Panc1 (cell line): Measurements from ENCODE around the gene NDRG4. TPM values are rescaled to one million over a fixed set of nuclear protein-coding genes. Genes with fewer than 3 reads are reported as not detected.

Source experiments
- ATAC-seq: fragments of 200-7000 bp; cut with Tn5 transposase; 2 replicates; pipeline ENCODE4 v1.9.1; 2020; ENCODE audit warnings: mild to moderate bottlenecking, moderate library complexity
- BruUV-seq: library from RNA; stranded (reverse); fragments of 400-500 nt; replicated peaks from 2 replicates; lab custom pipeline; 2021; lab: Mats Ljungman, UMichigan
- CTCF ChIA-PET: fragments of 300-600 bp; sonication (Branson Sonifier 250); formaldehyde crosslinking; loops from one replicate; lab custom pipeline; 2022; ENCODE audit warnings: antibody characterized with exemption; lab: Charles Lee
- POLR2A ChIA-PET: fragments of 300-600 bp; sonication (Branson Sonifier 250); formaldehyde crosslinking; loops from one replicate; lab custom pipeline; 2022; ENCODE audit warnings: antibody characterized with exemption; lab: Charles Lee
- DNase-seq: peaks from one replicate; pipeline ENCODE4 v3.0.0-alpha.2; 2010; ENCODE audit warnings: low read depth, low spot score
- H3K27ac ChIP-seq: 2 replicates; pipeline ENCODE4 v1.5.1; 2011; ENCODE audit warnings: mild to moderate bottlenecking, low read length, inconsistent platforms
- H3K27me3 ChIP-seq: fragments of 200-500 bp; sonication (Bioruptor generic); 2 replicates; pipeline ENCODE4 v1.6.0; 2014; ENCODE audit warnings: low read length, inconsistent platforms; ENCODE audit not compliant: control insufficient read depth, insufficient read depth
- H3K36me3 ChIP-seq: fragments of 200-500 bp; sonication (Bioruptor generic); 2 replicates; pipeline ENCODE4 v1.5.1; 2014; ENCODE audit warnings: inconsistent platforms, mild to moderate bottlenecking, low read length, moderate library complexity; ENCODE audit not compliant: control insufficient read depth, insufficient read depth
- H3K4me1 ChIP-seq: 2 replicates; pipeline ENCODE4 v1.5.1; 2011; ENCODE audit warnings: inconsistent platforms, mild to moderate bottlenecking, low read length, moderate library complexity; ENCODE audit not compliant: control insufficient read depth, insufficient read depth
- H3K4me3 ChIP-seq, 2 experiments: 2 replicates each; pipeline ENCODE4 v1.5.1; 2011 to 2012; ENCODE audit warnings: low read depth in 2 of 2, low read length in 2 of 2, mild to moderate bottlenecking in 2 of 2, inconsistent platforms in 1 of 2, moderate library complexity in 1 of 2
- H3K9me3 ChIP-seq: fragments of 200-500 bp; sonication (Bioruptor generic); 2 replicates; pipeline ENCODE4 v1.5.1; 2014; ENCODE audit warnings: low read depth, mild to moderate bottlenecking, inconsistent platforms, low read length, moderate library complexity; ENCODE audit not compliant: control insufficient read depth, insufficient read depth
- POLR2AphosphoS5 ChIP-seq: IDR thresholded peaks from 2 replicates; pipeline ENCODE4 v1.6.1; 2012; ENCODE audit warnings: mild to moderate bottlenecking, low read depth, low read length, moderate library complexity
- REST ChIP-seq, 2 experiments: IDR thresholded peaks; 2 replicates each; pipeline ENCODE4 v1.6.1; 2011 to 2012; ENCODE audit warnings: low read depth in 2 of 2, control low read depth in 1 of 2, low read length in 1 of 2, mild to moderate bottlenecking in 1 of 2, moderate library complexity in 1 of 2; ENCODE audit not compliant: insufficient read depth in 1 of 2
- SIN3A ChIP-seq: IDR thresholded peaks from 2 replicates; pipeline ENCODE4 v1.6.1; 2012; ENCODE audit warnings: low read depth, mild to moderate bottlenecking, low read length, moderate library complexity, borderline replicate concordance; ENCODE audit not compliant: insufficient read depth
- TCF7L2 ChIP-seq: IDR thresholded peaks from 2 replicates; pipeline ENCODE4 v1.6.1; 2011; ENCODE audit warnings: mild to moderate bottlenecking, low read depth, low read length, inconsistent platforms
- in situ Hi-C: cut with HindIII; loops from 2 replicates; pipeline ENCODE4 v1.10.0; 2016; ENCODE audit warnings: low sequenced_read_pairs, low pct_unique_long_range_greater_than_20kb
- intact Hi-C: fragments of 100-400 bp; cut with micrococcal nuclease; formaldehyde crosslinking; loops from one replicate; pipeline ENCODE4 v1.10.0; 2022; ENCODE audit not compliant: unreplicated experiment
- total RNA-seq: library from RNA; stranded (reverse); gene quantifications from one replicate; pipeline ENCODE4 v1.2.1, GENCODE V29; 2021; ENCODE audit not compliant: unreplicated experiment
- TF ChIP-seq, protein P1 (sequence below): fragments of 450-650 bp; IDR thresholded peaks from 2 replicates; pipeline ENCODE4 v1.5.1; 2017; ENCODE audit warnings: mild to moderate bottlenecking

The NDRG4 gene
- total RNA-seq, 1 experiment from 2014 or later, result 5.1 TPM

GRCh38 chr16:58541711-58542110, 41.8 kb downstream of the NDRG4 start:
- peaks cover 54% of the 10 kb centered on the region for H3K36me3 ChIP-seq
- BruUV-seq, result no TSS peak
- in situ Hi-C loops, result no loop called here
- TF ChIP-seq POLR2AphosphoS5, result no peak
- no peak for TF ChIP-seq TCF7L2
- TF ChIP-seq REST (IDR thresholded peaks at IDR 0.05; ENCODE audit: insufficient read depth in 1 of 2, low read depth in 2 of 2, low read length in 1 of 2), result no peak
- TF ChIP-seq SIN3A, result no peak
- TF ChIP-seq, protein P1, sequence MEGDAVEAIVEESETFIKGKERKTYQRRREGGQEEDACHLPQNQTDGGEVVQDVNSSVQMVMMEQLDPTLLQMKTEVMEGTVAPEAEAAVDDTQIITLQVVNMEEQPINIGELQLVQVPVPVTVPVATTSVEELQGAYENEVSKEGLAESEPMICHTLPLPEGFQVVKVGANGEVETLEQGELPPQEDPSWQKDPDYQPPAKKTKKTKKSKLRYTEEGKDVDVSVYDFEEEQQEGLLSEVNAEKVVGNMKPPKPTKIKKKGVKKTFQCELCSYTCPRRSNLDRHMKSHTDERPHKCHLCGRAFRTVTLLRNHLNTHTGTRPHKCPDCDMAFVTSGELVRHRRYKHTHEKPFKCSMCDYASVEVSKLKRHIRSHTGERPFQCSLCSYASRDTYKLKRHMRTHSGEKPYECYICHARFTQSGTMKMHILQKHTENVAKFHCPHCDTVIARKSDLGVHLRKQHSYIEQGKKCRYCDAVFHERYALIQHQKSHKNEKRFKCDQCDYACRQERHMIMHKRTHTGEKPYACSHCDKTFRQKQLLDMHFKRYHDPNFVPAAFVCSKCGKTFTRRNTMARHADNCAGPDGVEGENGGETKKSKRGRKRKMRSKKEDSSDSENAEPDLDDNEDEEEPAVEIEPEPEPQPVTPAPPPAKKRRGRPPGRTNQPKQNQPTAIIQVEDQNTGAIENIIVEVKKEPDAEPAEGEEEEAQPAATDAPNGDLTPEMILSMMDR, result no peak
- no peak overlapping the region for H3K27ac ChIP-seq
- DNase-seq, result no peak
- no peak overlapping the region for H3K4me3 ChIP-seq
- intact Hi-C loops, result no loop called here
- POLR2A ChIA-PET, result no interaction called here
- no peaks in the 10 kb centered on the region for H3K4me1 ChIP-seq
- no peaks in the 10 kb centered on the region for H3K9me3 ChIP-seq
- no peaks in the 10 kb centered on the region for H3K27me3 ChIP-seq
- no peak for ATAC-seq
- CTCF ChIA-PET, result no interaction called here

- ATAC-seq (no peak), DNase-seq (no peak)
- in situ Hi-C loops (no loop called here), intact Hi-C loops (no loop called here)
- no TSS peak for BruUV-seq
- Histone ChIP-seq H3K9me3 (no peaks in the 10 kb centered on the region), H3K4me1 (no peaks in the 10 kb centered on the region), H3K4me3 (no peak overlapping the region), H3K27me3 (no peaks in the 10 kb centered on the region), H3K27ac (no peak overlapping the region), H3K36me3 (peaks cover 52% of the 10 kb centered on the region)
- ChIA-PET POLR2A (no interaction called here), CTCF (interaction anchor here (0.6 kb wide), 1 partner anchor 78 kb away, joined by 9 read pairs; no protein-coding TSS in a partner anchor)
- TF ChIP-seq POLR2AphosphoS5 (no peak), SIN3A (no peak), TCF7L2 (no peak), REST (IDR thresholded peaks at IDR 0.05; ENCODE audit: insufficient read depth in 1 of 2, low read depth in 2 of 2, low read length in 1 of 2) (no peak)
- TF ChIP-seq, protein P1, result no peak
Measured at GRCh38 chr16:58542291-58542690, 42.3 kb downstream of the NDRG4 start.
